Activated CD4-positive, alpha-beta T cell treated with anti-CD3 and anti-CD28 coated beads, Interleukin-2, Interleukin-4, amounts not matched to agents 100 ng/mL and 50 ng/mL, durations not matched to agents 16 hours and 8 hours (primary cell): ENCODE measurements around the gene GSN.
A peak's percentile ranks its signal among the peaks of the same experiment; 100 is the strongest.

Experiments
- DNase-seq: peaks from one replicate; pipeline ENCODE4 v3.0.0-alpha.2; 2020; ENCODE audit warnings: low spot score

The GSN gene

GRCh38 chr9:121273064-121273775 lies 5.3 kb downstream of the GSN start:
- DNase-seq: no peak

- DNase-seq: no peak
Observed at GRCh38 chr9:121274851-121275250, 6.9 kb downstream of the GSN start.

GRCh38 chr9:121275781-121276658 lies 8.1 kb downstream of the GSN start:
- no peak for DNase-seq

GRCh38 chr9:121277026-121277425 lies 9.1 kb downstream of the GSN start:
- DNase-seq: no peak

- no peak for DNase-seq
Observed at GRCh38 chr9:121277518-121278295, 9.7 kb downstream of the GSN start.

DNA sequence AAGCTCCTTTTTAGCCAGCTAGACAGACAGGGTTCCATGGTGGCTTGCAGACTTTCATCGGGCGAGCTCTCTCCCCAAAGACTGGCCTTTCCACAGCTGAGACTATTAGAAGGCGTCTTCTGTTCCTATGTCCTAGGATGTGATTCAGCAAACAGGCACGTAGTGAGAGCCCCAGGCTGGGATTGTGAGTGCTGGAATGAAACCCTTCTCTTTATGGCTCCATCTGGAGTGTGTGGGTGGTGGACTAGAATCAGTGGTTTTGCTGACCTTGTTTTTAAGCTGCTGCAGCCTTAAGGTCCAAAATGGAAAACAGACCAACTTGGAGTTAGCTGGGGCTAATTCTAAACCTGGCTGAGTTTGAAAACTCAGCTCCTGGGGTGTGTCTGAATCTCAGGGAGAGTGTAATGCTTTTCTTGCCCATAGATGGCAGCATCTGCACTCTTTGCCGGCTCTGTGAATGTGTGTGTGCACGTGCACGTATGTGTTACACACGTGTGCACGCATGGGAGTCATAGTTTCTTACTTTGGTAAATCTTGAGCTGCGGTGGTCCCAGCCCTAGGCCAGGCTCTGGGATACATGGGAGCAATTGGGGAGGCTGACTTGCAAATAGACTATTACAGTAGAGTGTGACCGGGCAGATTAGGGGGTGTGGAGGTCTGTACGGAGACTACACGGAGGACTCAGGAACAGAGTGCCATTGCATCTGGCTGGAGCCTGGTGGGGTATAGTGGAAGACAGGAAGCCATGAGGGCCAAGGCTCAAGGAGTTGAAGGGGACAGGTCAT lies 10.7 kb downstream of the GSN start:
- peak; percentile 65 for DNase-seq

- no peak for DNase-seq
Observed at GRCh38 chr9:121279776-121280388, 11.9 kb downstream of the GSN start.

DNA sequence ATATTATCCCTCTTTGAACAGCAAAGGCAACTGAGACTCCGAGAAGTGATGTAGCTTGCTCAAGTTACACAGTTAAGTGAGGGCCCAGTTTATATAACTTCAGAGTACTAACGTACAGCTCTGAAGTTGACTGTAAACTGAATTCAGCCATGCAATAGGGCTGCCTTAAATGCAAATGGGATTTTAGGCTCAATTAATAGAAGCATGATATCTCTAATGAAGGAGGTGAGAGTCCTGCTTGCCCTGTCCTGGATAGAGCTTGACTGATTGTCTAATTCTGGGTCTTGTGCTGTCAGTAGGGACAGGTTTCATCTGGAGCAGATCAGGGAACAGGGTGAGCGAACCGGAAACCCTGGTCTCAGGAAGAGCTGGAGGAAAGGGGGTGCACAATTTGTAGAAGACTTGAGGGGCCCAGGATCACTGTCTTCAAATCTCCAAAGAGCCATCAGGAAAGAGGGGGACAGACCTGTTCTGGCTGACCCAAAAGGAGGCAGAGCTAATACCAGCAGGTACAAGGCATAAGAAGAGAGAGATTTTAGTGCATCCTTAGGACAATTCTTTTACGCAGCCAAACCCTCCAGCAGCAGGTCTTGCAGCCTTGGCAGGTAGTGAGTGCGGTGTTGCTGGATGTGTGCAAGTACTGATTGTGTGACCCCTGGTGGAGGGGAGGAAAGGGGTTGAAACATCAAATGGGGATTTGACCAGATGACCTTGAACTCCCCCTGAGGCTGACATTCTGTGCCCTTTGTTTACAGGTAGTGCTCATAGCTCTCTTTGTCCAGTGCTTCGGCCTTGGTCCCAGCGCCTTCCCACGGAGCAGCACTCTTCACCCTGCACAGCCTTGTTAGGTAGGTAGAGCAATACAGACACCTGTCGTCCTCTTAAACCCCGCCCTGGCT lies 13.0 kb downstream of the GSN start:
- no peak for DNase-seq

- DNase-seq: no peak
Observed at GRCh38 chr9:121281614-121282276, 13.8 kb downstream of the GSN start.

GRCh38 chr9:121282277-121283079 lies 14.5 kb downstream of the GSN start:
- DNase-seq: no peak

DNA sequence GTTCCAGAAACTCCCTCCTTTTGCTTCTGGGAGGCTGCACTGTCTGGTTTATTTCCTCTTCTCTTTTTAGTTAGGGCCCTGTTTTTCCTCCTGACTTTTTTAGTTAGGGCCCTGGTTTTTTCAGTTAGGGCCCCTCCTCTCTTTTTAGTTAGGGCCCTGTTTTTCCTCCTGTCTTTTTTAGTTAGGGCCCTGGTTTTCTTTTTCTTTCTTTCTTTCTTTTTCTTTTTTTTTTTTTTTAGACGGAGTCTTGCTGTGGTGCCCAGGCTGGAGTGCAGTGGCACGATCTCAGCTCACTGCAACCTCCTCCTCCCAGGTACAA lies 15.1 kb downstream of the GSN start:
- DNase-seq: no peak

DNA sequence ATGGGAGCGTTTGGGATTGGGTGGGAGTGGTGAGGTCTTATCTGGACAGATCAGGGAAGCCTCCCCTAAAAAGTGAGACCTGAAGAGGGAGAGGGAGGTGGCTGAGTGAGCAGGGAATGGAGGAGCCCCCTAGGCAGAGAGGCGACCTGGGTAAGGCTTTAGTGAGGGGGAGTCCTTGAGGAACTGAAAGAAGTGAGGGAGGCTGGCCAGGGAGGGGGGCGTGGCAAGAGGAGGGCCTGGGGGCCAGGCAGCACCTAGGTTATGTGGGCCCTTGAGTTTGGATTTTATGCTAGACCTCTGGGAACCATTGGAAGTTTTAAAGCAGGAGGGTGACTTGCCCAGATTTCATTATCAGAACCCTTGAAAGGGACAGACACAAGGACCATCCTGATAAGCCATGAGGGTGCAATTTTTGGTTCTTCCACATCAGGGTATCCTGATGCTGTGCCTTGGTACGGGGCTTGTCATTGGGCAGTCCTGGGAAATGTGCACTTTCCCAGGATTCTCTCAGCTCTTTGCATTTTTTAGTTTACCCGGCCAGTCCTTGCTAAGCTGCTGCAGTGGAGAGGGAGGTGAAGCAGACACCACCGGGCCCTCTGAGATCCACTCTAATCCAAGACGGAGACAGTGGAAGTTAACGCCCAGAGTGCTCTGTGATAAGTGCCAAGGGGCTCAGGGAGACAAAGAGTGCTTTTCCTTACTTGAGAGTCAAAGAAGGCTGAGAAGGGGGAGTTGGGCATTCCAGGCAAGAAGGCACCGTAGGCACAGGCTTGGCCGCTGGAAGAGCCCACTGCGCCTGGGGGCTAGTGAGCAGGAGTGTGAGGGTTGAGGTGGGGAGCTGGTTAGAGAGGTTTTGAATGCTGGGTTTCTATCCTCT lies 16.1 kb downstream of the GSN start:
- no peak for DNase-seq

DNA sequence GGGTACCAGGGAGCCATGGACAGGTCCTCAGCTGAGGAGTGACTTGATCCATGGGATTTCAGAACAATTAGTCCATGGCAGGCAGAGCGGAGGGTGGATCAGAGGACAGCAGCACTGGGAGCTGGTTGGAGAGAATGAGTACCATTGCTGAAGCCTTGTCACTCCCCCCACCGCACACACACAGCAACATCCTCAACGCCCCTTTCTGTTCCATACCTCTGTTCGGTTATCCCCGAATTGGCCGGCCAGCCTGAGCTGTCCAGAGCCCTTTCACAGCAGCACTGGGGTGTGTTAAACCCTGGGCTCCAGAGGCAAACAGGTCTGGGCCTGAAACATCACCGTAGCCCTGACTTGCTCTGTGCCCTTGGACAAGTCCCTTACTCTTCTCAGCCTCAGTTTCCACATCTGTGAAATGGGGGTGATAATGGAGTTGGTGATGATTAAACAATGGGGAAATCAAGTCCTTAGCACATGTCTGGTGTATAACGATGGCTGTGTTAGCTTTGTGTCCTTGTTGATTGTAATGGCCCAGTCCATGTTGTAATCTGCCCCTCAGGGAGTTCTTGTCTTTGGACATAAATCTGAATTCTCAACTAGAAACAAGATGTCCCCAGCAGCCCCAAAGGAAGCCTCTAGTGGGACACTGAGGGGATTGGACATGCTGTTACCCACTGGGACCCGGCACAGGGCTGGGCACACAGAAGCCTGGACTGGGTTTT lies 16.9 kb downstream of the GSN start:
- DNase-seq: no peak

- no peak for DNase-seq
Observed at GRCh38 chr9:121285835-121286687, 18.1 kb downstream of the GSN start.

- no peak for DNase-seq
Observed at GRCh38 chr9:121286688-121286972, 18.7 kb downstream of the GSN start.

DNA sequence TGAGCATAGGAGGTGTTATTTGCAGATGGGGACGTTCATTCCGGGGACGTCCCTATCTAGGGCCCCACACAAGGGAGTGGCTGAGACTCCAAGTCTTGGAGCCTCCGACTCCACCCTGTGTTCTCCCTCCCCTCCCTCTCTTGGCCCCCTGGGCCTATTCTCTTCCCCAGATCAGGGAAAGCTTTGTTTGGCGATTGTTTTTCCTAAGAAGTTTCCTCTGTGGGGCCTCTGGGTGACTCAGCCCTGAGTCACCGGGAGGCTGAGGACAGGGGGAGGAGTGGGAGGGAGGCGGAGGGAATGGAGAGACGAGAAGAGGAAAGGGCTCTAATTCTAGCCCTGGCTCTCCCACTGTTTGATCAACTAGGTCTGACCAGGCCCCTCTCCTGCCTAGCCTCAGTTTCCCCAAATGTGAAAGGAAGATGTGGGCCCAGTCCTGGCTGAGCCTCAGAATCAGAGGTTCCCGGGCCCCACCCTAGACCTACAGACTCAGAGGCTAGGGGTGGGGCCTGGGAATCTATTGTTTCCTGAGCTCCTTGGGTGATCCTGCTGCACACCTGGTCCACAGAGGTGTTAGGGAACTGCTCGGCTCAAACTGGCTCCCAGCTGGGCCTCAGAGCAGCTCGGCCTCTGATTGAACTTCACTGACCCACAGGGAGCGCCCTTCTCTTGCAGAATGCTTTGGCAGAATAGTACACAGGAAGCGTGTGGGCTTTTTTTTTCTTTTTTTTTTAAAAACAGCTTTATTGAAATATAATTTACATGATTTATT lies 19.2 kb downstream of the GSN start:
- DNase-seq: no peak
